ENCODE data around the gene HCN2. TPM values are rescaled to one million over a fixed set of nuclear protein-coding genes. Genes with fewer than 3 reads are reported as not detected.
A peak's percentile ranks its signal among the peaks of the same experiment; 100 is the strongest.

The HCN2 gene
- total and polyA plus RNA-seq, 2 of the 13 experiments (the other 11 are each of a cell fraction or from before 2014, with no cell fraction given): 0.01 TPM; not detected in 1

DNA sequence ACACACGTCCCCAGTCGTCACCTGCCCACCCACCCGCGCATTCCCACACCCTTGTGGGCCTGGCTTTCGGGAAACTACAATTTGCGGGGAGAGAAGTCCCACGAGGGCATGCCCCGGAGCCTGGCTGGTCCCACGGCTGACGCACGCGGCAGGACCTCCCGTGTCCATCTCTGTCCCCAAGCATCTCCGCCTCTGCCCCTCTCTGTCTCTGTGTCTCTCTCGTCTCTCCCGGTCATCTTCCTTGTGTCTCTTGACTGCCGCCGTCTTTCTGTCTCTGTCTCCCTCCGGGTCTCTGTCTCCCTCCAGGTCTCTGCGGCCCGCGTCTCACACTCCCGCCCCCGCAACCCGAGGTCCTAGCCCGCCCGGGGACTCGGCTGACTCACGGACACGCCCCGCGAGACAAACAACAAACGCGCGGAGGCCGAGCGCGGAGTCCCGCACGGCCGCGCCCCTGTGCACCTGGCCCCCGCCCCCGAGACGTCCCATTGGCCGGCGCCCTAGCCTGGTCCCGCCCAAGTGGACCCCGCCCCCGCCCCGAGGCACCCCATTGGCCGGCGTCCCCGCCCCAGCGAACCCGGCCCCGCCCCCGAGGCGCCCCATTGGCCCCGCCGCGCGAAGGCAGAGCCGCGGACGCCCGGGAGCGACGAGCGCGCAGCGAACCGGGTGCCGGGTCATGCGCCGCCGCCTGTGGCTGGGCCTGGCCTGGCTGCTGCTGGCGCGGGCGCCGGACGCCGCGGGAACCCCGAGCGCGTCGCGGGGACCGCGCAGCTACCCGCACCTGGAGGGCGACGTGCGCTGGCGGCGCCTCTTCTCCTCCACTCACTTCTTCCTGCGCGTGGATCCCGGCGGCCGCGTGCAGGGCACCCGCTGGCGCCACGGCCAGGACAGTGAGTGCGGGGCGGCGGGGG is 49.8 kb downstream of the HCN2 start, which contains the start of gene FGF22 (continued):
- TF ChIP-seq SP1 (IDR thresholded peaks at IDR 0.05): no peak
- peak; percentile 65; the same call in 1 of the 2 replicates for TF ChIP-seq SP1 (CRISPR knock-in tag; IDR thresholded peaks at IDR 0.05)

DNA sequence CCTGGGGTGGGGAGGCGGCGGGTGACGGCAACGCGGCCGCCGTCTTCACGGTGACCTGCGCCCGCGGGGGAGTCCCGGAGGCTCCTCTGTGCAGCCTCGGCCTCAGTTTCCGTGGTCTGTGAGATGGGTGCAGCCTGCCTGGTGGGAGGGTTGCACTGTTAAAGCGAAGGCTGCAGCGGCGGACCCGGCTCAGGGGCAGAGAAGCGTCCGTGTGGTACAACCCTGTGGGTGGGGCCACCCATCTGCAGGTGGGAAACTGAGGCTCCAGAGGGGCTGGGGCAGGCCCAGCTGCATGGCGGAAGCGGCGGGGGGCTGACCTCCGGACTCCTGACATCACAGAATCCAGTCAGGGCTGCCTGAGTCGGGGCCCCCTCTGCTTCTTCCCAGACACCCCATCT is 50.5 kb downstream of the HCN2 start:
- Histone ChIP-seq H2AFZ (ENCODE audit: low read length) (no peak overlapping the region), H3K36me3 (replicated peaks in 1 of 2; ENCODE audit: control insufficient read depth in 1 of 2, insufficient read depth in 2 of 2, low read length in 2 of 2) (no peaks in the 10 kb centered on the region; a peak in 1 of 5 replicates), H3K4me2 (ENCODE audit: low read depth, low read length) (no peak overlapping the region), H3K4me3 (replicated peaks in 1 of 3; ENCODE audit: insufficient read depth in 1 of 3, low read depth in 2 of 3, low read length in 3 of 3) (peak overlapping the region in 2 of 3 experiments; percentile 16 to 23; a peak in 2 of 6 replicates), H3K9ac (ENCODE audit: insufficient read depth, low read depth, low read length) (no peak overlapping the region), H3K79me2 (ENCODE audit: insufficient read depth, low read length) (no peaks in the 10 kb centered on the region), H4K20me1 (ENCODE audit: insufficient read depth, low read length) (no peaks in the 10 kb centered on the region), H3K27me3 (ENCODE audit: control insufficient read depth in 1 of 2, insufficient read depth in 2 of 2, low read length in 2 of 2) (no peaks in the 10 kb centered on the region), H3K27ac (ENCODE audit: extremely low read length, insufficient read depth, low read length) (no peak overlapping the region), H3K4me1 (ENCODE audit: insufficient read depth, low read length) (0 out of 2 replicates have a peak, but pooled peaks cover 7% of the 10 kb centered on the region), H3K9me3 (ENCODE audit: low read length) (no peaks in the 10 kb centered on the region)
- 82% methylated on average over 21 of the region's 25 CpGs for WGBS (ENCODE audit: low lambda C conversion rate)
- no TSS peak for BruUV-seq (replicated peaks)
- in situ Hi-C loops (cut with HindIII; ENCODE audit: extremely low pct_ligation_motif_present, low pct_unique_long_range_greater_than_20kb): no loop called here
- FAIRE-seq (no peak), DNase-seq (ENCODE audit: low spot score) (no peak), ATAC-seq (no peak)
- TF ChIP-seq ZNF556 (CRISPR knock-in tag; IDR thresholded peaks at IDR 0.05; ENCODE audit: borderline replicate concordance) (no peak), ZNF629 (CRISPR knock-in tag; conservative IDR thresholded peaks at IDR 0.05) (peak; percentile 81), SRF (IDR thresholded peaks at IDR 0.05; ENCODE audit: low read depth, low read length) (no peak)
- TF ChIP-seq, protein P1, sequence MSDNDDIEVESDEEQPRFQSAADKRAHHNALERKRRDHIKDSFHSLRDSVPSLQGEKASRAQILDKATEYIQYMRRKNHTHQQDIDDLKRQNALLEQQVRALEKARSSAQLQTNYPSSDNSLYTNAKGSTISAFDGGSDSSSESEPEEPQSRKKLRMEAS (IDR thresholded peaks at IDR 0.05): peak; percentile 2; the same call in 1 of the 2 replicates
- POLR2A ChIA-PET: no interaction called here
- intact Hi-C loops (cut with micrococcal nuclease; ENCODE audit: unreplicated experiment): no loop called here
- CTCF ChIA-PET (ENCODE audit: low intra/inter-chr PET ratio, low total read pairs): no interaction called here

Data from HepG2 (cell line).